Stimulated activated CD4-positive, alpha-beta T cell treated with anti-CD3 and anti-CD28 coated beads, Interleukin-4, amount 100 ng/mL, for 4 hours (primary cell): ENCODE results near the gene DOCK8.

Source experiments
- DNase-seq, 2 experiments: peaks; one replicate each; pipeline ENCODE4 v3.0.0-alpha.2; 2020

Gene DOCK8

DNA sequence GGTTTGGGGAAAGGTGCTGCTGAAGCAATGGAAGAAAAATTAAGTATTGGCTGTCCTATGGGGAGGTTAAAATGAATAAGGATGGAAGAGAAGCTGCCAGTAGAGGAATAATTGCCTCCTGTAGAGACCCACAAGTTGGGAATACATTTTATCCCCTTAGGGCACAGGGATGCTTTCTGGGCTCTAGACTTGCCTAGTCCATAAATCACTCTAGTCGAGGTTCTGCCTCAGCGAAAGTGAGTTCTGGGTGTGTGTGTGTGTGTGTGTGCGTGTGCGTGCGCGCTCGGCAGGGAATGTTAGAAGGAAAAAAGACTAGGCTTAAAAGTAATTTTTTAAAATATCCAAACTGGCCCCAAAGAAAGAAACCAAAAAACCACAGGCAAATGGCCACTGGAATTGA is 291.6 kb downstream of the DOCK8 start:
- DNase-seq = no peak

DNA sequence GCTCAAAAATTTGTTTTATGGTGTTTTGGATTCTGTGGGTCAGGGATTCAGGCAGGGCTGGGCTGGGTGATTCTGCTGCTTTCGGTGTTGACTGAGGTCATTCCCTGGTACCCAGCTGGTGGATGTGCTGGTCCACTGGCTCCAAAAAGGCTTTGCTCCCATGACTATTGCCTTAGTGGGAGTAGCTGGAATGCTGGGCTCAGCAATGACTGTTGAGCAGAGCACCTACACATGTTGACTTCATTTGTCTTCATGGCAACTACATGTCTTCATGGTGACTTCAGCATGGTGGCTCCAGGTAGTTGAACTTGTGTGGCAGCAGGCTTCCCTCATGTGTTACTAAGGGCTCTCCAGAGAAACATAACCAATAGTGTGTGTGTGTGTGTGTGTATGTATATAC is 297.2 kb downstream of the DOCK8 start:
- no peak for DNase-seq

DNA sequence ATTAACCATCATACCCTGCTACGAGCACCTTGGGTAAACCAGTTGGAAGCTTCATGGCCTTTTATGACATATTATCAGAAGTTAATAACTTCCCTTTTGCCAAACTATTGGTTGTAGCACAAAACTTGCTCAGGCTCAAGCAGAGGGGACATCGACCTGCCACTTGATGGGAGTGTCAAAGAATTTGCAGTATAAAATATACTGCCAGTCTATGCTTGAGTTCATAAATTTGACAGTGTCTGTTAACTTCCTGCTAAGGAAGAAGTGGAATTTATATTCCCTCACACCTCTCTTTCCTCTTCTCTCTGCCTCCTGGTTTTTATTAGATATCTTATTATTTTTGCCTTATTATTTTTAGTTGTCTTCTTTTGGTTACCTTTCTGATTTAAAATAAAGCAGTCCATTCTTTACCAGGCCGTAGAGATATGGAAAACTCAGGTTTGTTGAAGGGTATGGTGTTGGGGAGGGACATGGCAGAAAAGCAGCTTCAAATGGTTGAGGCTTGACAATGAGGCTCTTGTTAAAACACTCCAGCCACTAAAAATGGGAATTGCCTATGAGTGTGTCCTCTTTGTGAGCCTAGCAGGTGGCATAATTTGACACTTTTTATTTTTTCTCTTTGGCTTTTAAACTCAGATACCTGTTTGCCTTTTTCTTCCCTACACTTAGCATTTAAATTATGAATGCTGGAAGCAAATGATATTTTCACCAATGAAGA is 298.0 kb downstream of the DOCK8 start:
- no peak for DNase-seq
